ENCODE results near the gene CRYBB3.
"Not testable (repeated sequence)": the region's sequence is repeated elsewhere in the genome, so short reads cannot be mapped to it uniquely, and the experiment has no call there.

CRYBB3 gene

GRCh38 chr22:25176175-25176574, 23.5 kb upstream of the CRYBB3 start:
- no peak for DNase-seq

- DNase-seq: no peak
Observed at GRCh38 chr22:25176799-25177198, 22.9 kb upstream of the CRYBB3 start.

GRCh38 chr22:25177226-25177625, 22.4 kb upstream of the CRYBB3 start:
- no peak for DNase-seq

- DNase-seq: no peak
Observed at GRCh38 chr22:25177895-25178294, 21.8 kb upstream of the CRYBB3 start.

GRCh38 chr22:25178348-25178747, 21.3 kb upstream of the CRYBB3 start:
- DNase-seq: peak in 1 of 2 experiments; percentile 34

GRCh38 chr22:25178869-25179631, 20.6 kb upstream of the CRYBB3 start:
- DNase-seq: not testable (repeated sequence)

- no peak for DNase-seq
Observed at GRCh38 chr22:25182131-25183110, 17.2 kb upstream of the CRYBB3 start.

- no peak for DNase-seq
Observed at GRCh38 chr22:25183949-25184619, 15.6 kb upstream of the CRYBB3 start.

GRCh38 chr22:25186140-25186539, 13.5 kb upstream of the CRYBB3 start:
- no peak for DNase-seq

- no peak for DNase-seq
Observed at GRCh38 chr22:25187469-25187868, 12.2 kb upstream of the CRYBB3 start.

GRCh38 chr22:25192406-25192805, 7.3 kb upstream of the CRYBB3 start:
- DNase-seq: no peak

- no peak for DNase-seq
Observed at GRCh38 chr22:25193130-25193529, 6.5 kb upstream of the CRYBB3 start.

- DNase-seq: no peak
Observed at GRCh38 chr22:25193548-25193947, 6.1 kb upstream of the CRYBB3 start.

GRCh38 chr22:25196326-25196725, 3.3 kb upstream of the CRYBB3 start:
- no peak for DNase-seq

GRCh38 chr22:25197340-25197739, 2.3 kb upstream of the CRYBB3 start:
- no peak for DNase-seq

GRCh38 chr22:25200967-25201366, 1.3 kb downstream of the CRYBB3 start:
- DNase-seq: no peak

GRCh38 chr22:25201557-25202273, 2.1 kb downstream of the CRYBB3 start:
- DNase-seq: no peak

GRCh38 chr22:25202290-25202921, 2.7 kb downstream of the CRYBB3 start:
- DNase-seq: peak; percentile 76

GRCh38 chr22:25203082-25203481, 3.4 kb downstream of the CRYBB3 start:
- DNase-seq: no peak

GRCh38 chr22:25204547-25204946, 4.9 kb downstream of the CRYBB3 start:
- DNase-seq: not testable (repeated sequence)

- DNase-seq: no peak
Observed at GRCh38 chr22:25205847-25206246, 6.2 kb downstream of the CRYBB3 start.

GRCh38 chr22:25206998-25207397, 7.3 kb downstream of the CRYBB3 start:
- no peak for DNase-seq

Data from activated T-cell treated with anti-CD3 and anti-CD28 coated beads, Interleukin-2, amount 50 U/mL, for 48 hours (primary cell).